K562 (cell line): Measurements from ENCODE around the gene DEFB124. TPM values are rescaled to one million over a fixed set of nuclear protein-coding genes. Genes with fewer than 3 reads are reported as not detected.

Experiments used
- ASH1L ChIP-seq: fragments of 450-650 bp; IDR thresholded peaks from 2 replicates; pipeline ENCODE4 v1.6.1; 2018; ENCODE audit warnings: borderline replicate concordance, mild to moderate bottlenecking, low read depth; ENCODE audit not compliant: partially characterized antibody
- CAMTA2 ChIP-seq: fragments of 250-450 bp; sonication (Bioruptor Pico); conservative IDR thresholded peaks from 2 replicates; pipeline ENCODE4 v1.5.1; 2022
- CC2D1A ChIP-seq: fragments of 450-650 bp; IDR thresholded peaks from 2 replicates; pipeline ENCODE4 v1.6.1; 2017; ENCODE audit warnings: mild to moderate bottlenecking
- CCAR2 ChIP-seq: fragments of 200-400 bp; formaldehyde crosslinking; IDR thresholded peaks from 2 replicates; pipeline ENCODE4 v1.6.1; 2017; ENCODE audit warnings: mild to moderate bottlenecking, low read depth, low read length
- ELF1 ChIP-seq: fragments of 200-800 bp; sonication (Bioruptor generic); IDR thresholded peaks from 2 replicates; pipeline ENCODE4 v1.6.1; 2016; ENCODE audit warnings: missing genetic modification characterization, missing compliant biosample characterization
- GABPB2 ChIP-seq: fragments of 250-450 bp; sonication (Bioruptor Pico); conservative IDR thresholded peaks from 2 replicates; pipeline ENCODE4 v1.5.1; 2021; ENCODE audit warnings: mild to moderate bottlenecking
- HCFC1 ChIP-seq: IDR thresholded peaks from 2 replicates; pipeline ENCODE4 v1.6.1; 2012; ENCODE audit warnings: low read depth, low read length, improper control_type of control experiment
- KHSRP ChIP-seq: fragments of 450-650 bp; IDR thresholded peaks from 2 replicates; pipeline ENCODE4 v1.6.1; 2017
- LCOR ChIP-seq: sonication (generic); formaldehyde crosslinking; IDR thresholded peaks from 2 replicates; pipeline ENCODE4 v1.8.0; 2022; ENCODE audit warnings: mild to moderate bottlenecking, missing genetic modification reagents
- PHF21A ChIP-seq: fragments of 450-650 bp; IDR thresholded peaks from 2 replicates; pipeline ENCODE4 v1.6.1; 2017; ENCODE audit warnings: low read depth, borderline replicate concordance
- PTBP1 ChIP-seq: fragments of 200-400 bp; formaldehyde crosslinking; IDR thresholded peaks from 2 replicates; pipeline ENCODE4 v1.6.1; 2017; ENCODE audit warnings: low read depth, low read length
- SIN3A ChIP-seq, 2 experiments: fragments of 150-350 bp in 1 of 2; IDR thresholded peaks; 2 replicates each; pipeline ENCODE4 v1.6.1; 2011 to 2016; ENCODE audit warnings: borderline replicate concordance in 2 of 2, low read depth in 2 of 2, low read length in 2 of 2, mild to moderate bottlenecking in 2 of 2, moderate library complexity in 2 of 2; ENCODE audit not compliant: control insufficient read depth in 1 of 2
- TAF1 ChIP-seq: IDR thresholded peaks from 2 replicates; pipeline ENCODE4 v1.6.1; 2011; ENCODE audit warnings: mild to moderate bottlenecking, low read length, moderate library complexity; ENCODE audit not compliant: insufficient read depth, control insufficient read depth, severe bottlenecking; ENCODE audit errors: extremely low read depth
- TOE1 ChIP-seq, 2 experiments: fragments of 450-650 bp in 1 of 2; sonication (generic) in 1 of 2; formaldehyde crosslinking in 1 of 2; IDR thresholded peaks; 2 replicates each; pipeline versions ENCODE4 v1.7.1 to v1.8.0; 2016 to 2022; ENCODE audit warnings: borderline replicate concordance in 2 of 2, mild to moderate bottlenecking in 2 of 2, antibody characterized with exemption in 1 of 2, inconsistent platforms in 1 of 2, low read depth in 1 of 2, missing genetic modification reagents in 1 of 2, moderate library complexity in 1 of 2
- ZNF121 ChIP-seq: sonication (generic); formaldehyde crosslinking; conservative IDR thresholded peaks from 2 replicates; pipeline ENCODE4 v1.8.0; 2022; ENCODE audit warnings: missing genetic modification reagents
- ZNF318 ChIP-seq, 2 experiments: fragments of 450-650 bp; IDR thresholded peaks; 2 replicates each; pipeline ENCODE4 v1.6.1; 2016; ENCODE audit warnings: mild to moderate bottlenecking in 2 of 2, borderline replicate concordance in 1 of 2, low read depth in 1 of 2, moderate library complexity in 1 of 2
- ZNF830 ChIP-seq: fragments of 250-450 bp; sonication (Bioruptor Pico); IDR thresholded peaks from 2 replicates; pipeline ENCODE4 v1.5.0; 2021; ENCODE audit warnings: mild to moderate bottlenecking
- polyA plus RNA-seq, 8 experiments: library from polyadenylated mRNA; depleted of rRNA in 4 of 8; stranded (reverse) in 5 of 8; unstranded in 3 of 8; fragments of >200 nt; fragmentation: Nextera tagmentation in 2 of 8; fragmentation: Illumina TruSeq in 1 of 8; extraction: Ambion mirVana in 2 of 8; extraction: Trizol in 1 of 8; gene quantifications; 2 replicates each; pipeline versions ENCODE4 v1.2.1 to v1.2.3, GENCODE V29; 2011 to 2014; ENCODE audit warnings: inconsistent platforms in 1 of 8, missing spikeins in 1 of 8
- total RNA-seq, 7 experiments: library from RNA; depleted of rRNA in 6 of 7; stranded (reverse); fragments of >200 nt in 6 of 7; fragmentation: Illumina TruSeq in 2 of 7; extraction: Trizol in 2 of 7; gene quantifications; 2 replicates each; pipeline versions ENCODE4 v1.2.1 to v1.2.3, GENCODE V29; 2011 to 2021; ENCODE audit warnings: low replicate concordance in 1 of 7

DEFB124 gene
- total and polyA plus RNA-seq, 9 of the 15 experiments (the other 6 are each of a cell fraction or from before 2014, with no cell fraction given): not detected

GRCh38 chr20:31514154-31515071 is 39.5 kb upstream of the DEFB124 start, which contains the start of gene HM13 (continued):
- no peak for TF ChIP-seq ZNF318 (IDR thresholded peaks at IDR 0.05; ENCODE audit: borderline replicate concordance in 1 of 2, low read depth in 1 of 2)
- no peak for TF ChIP-seq CC2D1A
- TF ChIP-seq LCOR (CRISPR knock-in tag): no peak
- TF ChIP-seq ZNF830 (CRISPR knock-in tag): no peak
- no peak for TF ChIP-seq GABPB2
- TF ChIP-seq ASH1L: peak; percentile 51
- no peak for TF ChIP-seq PHF21A
- no peak for TF ChIP-seq CAMTA2 (CRISPR knock-in tag)
- TF ChIP-seq HCFC1: peak; percentile 72
- TF ChIP-seq SIN3A (IDR thresholded peaks at IDR 0.05; ENCODE audit: borderline replicate concordance in 2 of 2, control insufficient read depth in 1 of 2, low read depth in 2 of 2, low read length in 2 of 2): peak; percentile 63 to 89; a peak in 2 of 4 replicates
- no peak for TF ChIP-seq PTBP1
- no peak for TF ChIP-seq TOE1 (IDR thresholded peaks at IDR 0.05; ENCODE audit: borderline replicate concordance)
- TF ChIP-seq TOE1 (CRISPR knock-in tag; IDR thresholded peaks at IDR 0.05; ENCODE audit: borderline replicate concordance, low read depth): peak; percentile 94
- peak; percentile 70 for TF ChIP-seq ELF1 (tag)
- no peak for TF ChIP-seq CCAR2
- no peak for TF ChIP-seq KHSRP
- no peak for TF ChIP-seq ZNF121 (CRISPR knock-in tag)
- peak; percentile 65 for TF ChIP-seq TAF1
